Right lobe of liver (tissue), 6 donors: ENCODE results near the gene ATXN7. TPM values are rescaled to one million over a fixed set of nuclear protein-coding genes. Genes with fewer than 3 reads are reported as not detected.

Source experiments
- ATAC-seq, 4 donors: fragments of 200-7000 bp; cut with Tn5 transposase; one replicate each; pipeline ENCODE4 v1.9.1; 2020; ENCODE audit warnings: mild to moderate bottlenecking in 4 of 4, moderate library complexity in 4 of 4
- DNase-seq, 3 donors: peaks; one replicate each; pipeline ENCODE4 v3.0.0-alpha.2; 2020
- H3K27ac ChIP-seq, 3 donors: fragments of 200-600 bp; one replicate each; pipeline ENCODE4 v1.8.0; 2022
- H3K27me3 ChIP-seq, 2 donors: fragments of 200-600 bp; one replicate each; pipeline ENCODE4 v1.8.0; 2022
- H3K36me3 ChIP-seq, 4 donors: fragments of 200-600 bp; sonication (generic) in 1 of 4; one replicate each; pipeline versions ENCODE4 v1.5.1 to v1.8.0; 2017 to 2022; ENCODE audit warnings: control low read depth in 1 of 4
- H3K4me1 ChIP-seq, 4 donors: fragments of 200-600 bp; sonication (generic) in 1 of 4; one replicate each; pipeline versions ENCODE4 v1.5.1 to v1.8.0; 2017 to 2022; ENCODE audit warnings: control low read depth in 1 of 4
- H3K4me3 ChIP-seq, 3 donors: fragments of 200-600 bp; one replicate each; pipeline ENCODE4 v1.8.0; 2022
- H3K9me3 ChIP-seq, 4 donors: fragments of 200-600 bp; sonication (generic) in 1 of 4; one replicate each; pipeline versions ENCODE4 v1.5.1 to v1.8.0; 2017 to 2022; ENCODE audit warnings: control low read depth in 1 of 4
- POLR2A ChIP-seq: fragments of 450-650 bp; IDR thresholded peaks from one replicate; pipeline ENCODE4 v1.6.1; 2017; ENCODE audit warnings: antibody characterized with exemption, mild to moderate bottlenecking
- WGBS: methylation state at CpG from one replicate; pipeline ENCODE4 v1.1.6; 2018; ENCODE audit warnings: low coverage, low lambda C conversion rate; ENCODE audit not compliant: insufficient coverage; ENCODE audit errors: missing lambda C conversion rate; 5-methylcytosine and 5-hydroxymethylcytosine counted together
- intact Hi-C, 2 donors: fragments of 100-400 bp; cut with DNase I; formaldehyde crosslinking; loops; one replicate each; pipeline versions ENCODE4 v1.11.2 to v1.14.1; 2022
- total RNA-seq, 6 experiments: library from RNA; depleted of rRNA in 2 of 6; stranded (reverse); fragments of >200 nt in 2 of 6; fragmentation: NEBNext Ultra II Directional in 3 of 6; extraction: Animal tissue kit (Norgen Biotek cat#: 25700) in 3 of 6; gene quantifications; one replicate each; pipeline versions ENCODE4 v1.1.0 to v1.2.4, GENCODE V29; 2016 to 2023
- TF ChIP-seq, protein P1 (sequence below), 4 donors: fragments of 200-600 bp in 3 of 4; fragments of 450-650 bp in 1 of 4; IDR thresholded peaks; one replicate each; pipeline versions ENCODE4 v1.5.1 to v1.8.0; 2016 to 2022; ENCODE audit warnings: antibody characterized with exemption in 4 of 4, mild to moderate bottlenecking in 2 of 4
- donor health status: DM: no; HTN: yes; CAD: no.
- donor health status: DM: no; HTN: no; CAD: no.
- donor health status: DM: no; HTN: no; CAD: no.
- donor health status: DM: no; HTN: yes; CAD: no.
- donor health status: DM: no; HTN: yes; CAD: no.

ATXN7 gene
- total RNA-seq, 6 experiments from 2014 or later, result 14.6 to 18.6 (median 15.0) TPM

DNA sequence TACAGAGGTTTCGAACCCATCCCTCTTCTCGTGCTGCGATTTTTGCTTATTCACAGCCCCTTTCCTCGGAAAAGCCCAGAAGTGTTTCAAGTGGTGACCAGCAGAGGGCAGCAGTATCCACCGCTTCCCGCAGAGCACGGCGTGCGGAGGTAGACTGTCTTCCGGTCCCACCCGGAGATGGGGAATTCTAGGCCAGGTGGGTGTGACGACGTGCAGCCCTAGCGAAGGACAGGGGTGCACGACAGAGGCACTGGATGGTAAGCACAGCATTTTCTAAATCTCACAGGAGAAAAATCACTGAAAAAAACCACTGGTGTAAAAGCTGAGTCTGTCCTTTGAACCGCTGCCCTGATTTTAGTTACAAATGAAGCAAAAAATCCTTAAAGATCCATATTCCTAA lies 167.1 kb downstream of the ATXN7 start:
- Histone ChIP-seq H3K27me3 (no peaks in the 10 kb centered on the region), H3K36me3 (no peaks in the 10 kb centered on the region), H3K4me3 (peak overlapping the region in 1 of 3 donors; percentile 33), H3K4me1 (peaks cover 0 to 6% (median 1%) of the 10 kb centered on the region in 4 donors), H3K27ac (no peak overlapping the region), H3K9me3 (no peaks in the 10 kb centered on the region)
- intact Hi-C loops, result loop anchor here (5.0 to 10.0 kb wide), 3 partner anchors 364 to 457 kb away; no protein-coding TSS in a partner anchor
- 2% methylated on average over 15 of the region's 16 CpGs for WGBS
- ATAC-seq, result peak; percentile 96 to 99 (median 98)
- TF ChIP-seq POLR2A, result no peak
- TF ChIP-seq, protein P1, sequence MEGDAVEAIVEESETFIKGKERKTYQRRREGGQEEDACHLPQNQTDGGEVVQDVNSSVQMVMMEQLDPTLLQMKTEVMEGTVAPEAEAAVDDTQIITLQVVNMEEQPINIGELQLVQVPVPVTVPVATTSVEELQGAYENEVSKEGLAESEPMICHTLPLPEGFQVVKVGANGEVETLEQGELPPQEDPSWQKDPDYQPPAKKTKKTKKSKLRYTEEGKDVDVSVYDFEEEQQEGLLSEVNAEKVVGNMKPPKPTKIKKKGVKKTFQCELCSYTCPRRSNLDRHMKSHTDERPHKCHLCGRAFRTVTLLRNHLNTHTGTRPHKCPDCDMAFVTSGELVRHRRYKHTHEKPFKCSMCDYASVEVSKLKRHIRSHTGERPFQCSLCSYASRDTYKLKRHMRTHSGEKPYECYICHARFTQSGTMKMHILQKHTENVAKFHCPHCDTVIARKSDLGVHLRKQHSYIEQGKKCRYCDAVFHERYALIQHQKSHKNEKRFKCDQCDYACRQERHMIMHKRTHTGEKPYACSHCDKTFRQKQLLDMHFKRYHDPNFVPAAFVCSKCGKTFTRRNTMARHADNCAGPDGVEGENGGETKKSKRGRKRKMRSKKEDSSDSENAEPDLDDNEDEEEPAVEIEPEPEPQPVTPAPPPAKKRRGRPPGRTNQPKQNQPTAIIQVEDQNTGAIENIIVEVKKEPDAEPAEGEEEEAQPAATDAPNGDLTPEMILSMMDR (IDR thresholded peaks at IDR 0.05), result peak; percentile 85 to 89 (median 86)
- peak; percentile 71 to 76 (median 72) for DNase-seq

- Histone ChIP-seq H3K4me3 (no peak overlapping the region), H3K4me1 (peaks cover 0 to 6% (median 1%) of the 10 kb centered on the region in 4 donors), H3K27me3 (no peaks in the 10 kb centered on the region), H3K36me3 (no peaks in the 10 kb centered on the region), H3K27ac (no peak overlapping the region), H3K9me3 (no peaks in the 10 kb centered on the region)
- intact Hi-C loops, result loop anchor here (5.0 to 10.0 kb wide), 3 partner anchors 363 to 455 kb away; no protein-coding TSS in a partner anchor
- DNase-seq (no peak), ATAC-seq (no peak)
- TF ChIP-seq POLR2A, result no peak
- TF ChIP-seq, protein P1 (IDR thresholded peaks at IDR 0.05), result no peak
- 68% methylated on average over 13 of the region's 13 CpGs for WGBS
Observed at GRCh38 chr3:64031540-64032508, 168.2 kb downstream of the ATXN7 start.

- Histone ChIP-seq H3K27ac (no peak overlapping the region), H3K4me1 (peaks cover 0 to 6% (median 1%) of the 10 kb centered on the region in 4 donors), H3K9me3 (no peaks in the 10 kb centered on the region), H3K36me3 (no peaks in the 10 kb centered on the region), H3K27me3 (no peaks in the 10 kb centered on the region), H3K4me3 (no peak overlapping the region)
- TF ChIP-seq POLR2A, result no peak
- TF ChIP-seq, protein P1 (IDR thresholded peaks at IDR 0.05), result no peak
- 55% methylated on average over 2 of the region's 2 CpGs for WGBS
- no peak for DNase-seq
- intact Hi-C loops, result loop anchor here (5.0 to 10.0 kb wide), 3 partner anchors 362 to 454 kb away; no protein-coding TSS in a partner anchor
- ATAC-seq, result no peak
Observed at GRCh38 chr3:64033069-64033468, 169.4 kb downstream of the ATXN7 start.

GRCh38 chr3:64037084-64037483 lies 173.4 kb downstream of the ATXN7 start:
- H3K27me3 ChIP-seq, result no peaks in the 10 kb centered on the region
- TF ChIP-seq, protein P1 (IDR thresholded peaks at IDR 0.05), result no peak
- no peak for TF ChIP-seq POLR2A
- intact Hi-C loops, result loop anchor here (5.0 to 10.0 kb wide), 2 partner anchors 358 to 365 kb away; no protein-coding TSS in a partner anchor
- no peaks in the 10 kb centered on the region for H3K4me1 ChIP-seq
- no peaks in the 10 kb centered on the region for H3K9me3 ChIP-seq
- H3K4me3 ChIP-seq, result no peak overlapping the region
- WGBS, result 82% methylated on average over 5 of the region's 7 CpGs
- DNase-seq (no peak), ATAC-seq (no peak)
- no peak overlapping the region for H3K27ac ChIP-seq
- H3K36me3 ChIP-seq, result no peaks in the 10 kb centered on the region
